Ovary (tissue), 3 donors: Measurements from ENCODE around the gene SLC33A1.

Experiments used
- POLR2A ChIP-seq: fragments of 450-650 bp; IDR thresholded peaks from one replicate; pipeline ENCODE4 v1.6.1; 2017; ENCODE audit warnings: antibody characterized with exemption, mild to moderate bottlenecking, moderate library complexity
- TF ChIP-seq, protein P1 (sequence below), 3 donors: fragments of 450-650 bp in 2 of 3; fragments of 200-600 bp in 1 of 3; IDR thresholded peaks; one replicate each; pipeline versions ENCODE4 v1.5.1 to v1.8.0; 2016 to 2022; ENCODE audit warnings: antibody characterized with exemption in 3 of 3, mild to moderate bottlenecking in 1 of 3
- donor health status: DM: no; HTN: no; CAD: no.

DNA sequence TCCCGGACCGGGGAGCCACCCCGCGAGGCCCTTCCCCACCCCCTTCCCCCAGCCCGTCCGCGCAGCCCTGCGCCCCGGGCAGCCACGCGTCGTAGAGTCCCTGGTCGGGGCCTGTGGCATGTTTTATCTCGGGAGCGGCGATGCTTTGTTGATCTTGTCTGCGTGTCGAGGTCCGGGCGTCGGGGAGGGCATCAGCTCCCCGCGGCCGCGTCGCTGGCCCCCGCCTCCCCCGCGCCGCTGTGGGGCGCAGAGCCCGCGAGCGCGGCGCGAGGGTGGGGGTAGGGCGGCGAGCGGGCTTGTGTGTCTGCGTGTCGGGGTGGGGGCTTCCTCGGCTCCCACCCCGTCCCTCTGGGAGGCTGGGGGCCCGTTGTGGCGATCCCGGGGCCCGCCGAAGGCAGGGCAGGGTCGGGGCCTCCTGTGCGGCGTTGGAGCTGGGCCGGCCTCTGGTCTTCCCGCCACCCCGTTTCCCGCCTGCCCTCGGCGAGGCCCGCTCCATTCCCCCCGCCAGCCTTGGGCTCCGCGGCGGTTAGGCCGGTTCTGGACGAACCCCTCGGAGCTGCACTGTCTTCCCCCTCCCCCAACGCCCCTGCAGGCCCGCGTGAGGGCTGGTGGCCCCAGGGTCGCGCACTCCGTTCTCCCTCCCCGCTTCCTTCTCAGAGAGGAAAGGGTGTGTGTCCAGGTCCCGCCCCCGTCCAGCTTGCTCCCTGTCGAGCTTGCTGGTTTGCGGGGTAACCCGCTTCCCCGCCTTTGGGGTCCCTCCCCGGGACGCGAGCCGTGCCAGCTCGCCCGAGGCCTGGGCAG is 16.9 kb upstream of the SLC33A1 start:
- TF ChIP-seq, protein P1, sequence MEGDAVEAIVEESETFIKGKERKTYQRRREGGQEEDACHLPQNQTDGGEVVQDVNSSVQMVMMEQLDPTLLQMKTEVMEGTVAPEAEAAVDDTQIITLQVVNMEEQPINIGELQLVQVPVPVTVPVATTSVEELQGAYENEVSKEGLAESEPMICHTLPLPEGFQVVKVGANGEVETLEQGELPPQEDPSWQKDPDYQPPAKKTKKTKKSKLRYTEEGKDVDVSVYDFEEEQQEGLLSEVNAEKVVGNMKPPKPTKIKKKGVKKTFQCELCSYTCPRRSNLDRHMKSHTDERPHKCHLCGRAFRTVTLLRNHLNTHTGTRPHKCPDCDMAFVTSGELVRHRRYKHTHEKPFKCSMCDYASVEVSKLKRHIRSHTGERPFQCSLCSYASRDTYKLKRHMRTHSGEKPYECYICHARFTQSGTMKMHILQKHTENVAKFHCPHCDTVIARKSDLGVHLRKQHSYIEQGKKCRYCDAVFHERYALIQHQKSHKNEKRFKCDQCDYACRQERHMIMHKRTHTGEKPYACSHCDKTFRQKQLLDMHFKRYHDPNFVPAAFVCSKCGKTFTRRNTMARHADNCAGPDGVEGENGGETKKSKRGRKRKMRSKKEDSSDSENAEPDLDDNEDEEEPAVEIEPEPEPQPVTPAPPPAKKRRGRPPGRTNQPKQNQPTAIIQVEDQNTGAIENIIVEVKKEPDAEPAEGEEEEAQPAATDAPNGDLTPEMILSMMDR (IDR thresholded peaks at IDR 0.05) = no peak
- TF ChIP-seq POLR2A = no peak
